GM18951 (cell line): ENCODE measurements around the gene TJP3.

ENCODE experiments used
- POLR2A ChIP-seq: IDR thresholded peaks from 4 replicates; pipeline ENCODE4 v1.6.1; 2011; ENCODE audit warnings: mild to moderate bottlenecking; ENCODE audit not compliant: insufficient read length, insufficient read depth; ENCODE audit errors: extremely low read depth
- in situ Hi-C: fragments of 300-500 bp; cut with MboI; formaldehyde crosslinking; loops from one replicate; pipeline ENCODE4 v1.12.0; 2022; ENCODE audit warnings: low sequenced_read_pairs, mixed read lengths, inconsistent platforms; ENCODE audit not compliant: unreplicated experiment

TJP3 gene

DNA sequence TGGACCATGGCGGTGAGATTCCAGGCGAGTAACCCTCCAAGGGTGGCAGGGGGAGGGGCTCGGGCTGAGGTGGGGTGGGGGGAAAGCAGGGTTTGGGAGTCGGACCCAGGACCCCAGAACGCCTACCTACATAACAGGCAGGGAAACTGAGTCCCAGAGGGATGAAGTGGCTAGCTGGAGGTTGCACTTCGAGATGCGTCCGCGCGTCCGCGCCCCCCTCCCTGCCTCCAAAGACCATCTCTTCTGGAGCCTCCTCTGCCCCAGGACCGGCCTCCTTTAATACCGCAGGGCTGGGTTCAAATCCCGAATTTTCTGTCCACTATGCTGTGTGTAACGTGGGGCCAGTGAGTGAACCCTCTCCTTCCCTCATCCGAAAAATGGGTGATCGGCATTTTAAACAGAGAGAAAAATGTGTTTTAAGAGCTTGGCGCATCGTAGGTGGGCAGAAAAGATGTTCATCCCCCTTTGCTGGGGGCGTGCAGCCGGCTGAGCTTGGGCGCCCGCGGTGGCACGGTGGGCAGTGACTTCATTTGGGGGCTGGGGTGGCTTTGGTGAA lies 13.8 kb downstream of the TJP3 start:
- TF ChIP-seq POLR2A: no peak
- in situ Hi-C loops: no loop called here

DNA sequence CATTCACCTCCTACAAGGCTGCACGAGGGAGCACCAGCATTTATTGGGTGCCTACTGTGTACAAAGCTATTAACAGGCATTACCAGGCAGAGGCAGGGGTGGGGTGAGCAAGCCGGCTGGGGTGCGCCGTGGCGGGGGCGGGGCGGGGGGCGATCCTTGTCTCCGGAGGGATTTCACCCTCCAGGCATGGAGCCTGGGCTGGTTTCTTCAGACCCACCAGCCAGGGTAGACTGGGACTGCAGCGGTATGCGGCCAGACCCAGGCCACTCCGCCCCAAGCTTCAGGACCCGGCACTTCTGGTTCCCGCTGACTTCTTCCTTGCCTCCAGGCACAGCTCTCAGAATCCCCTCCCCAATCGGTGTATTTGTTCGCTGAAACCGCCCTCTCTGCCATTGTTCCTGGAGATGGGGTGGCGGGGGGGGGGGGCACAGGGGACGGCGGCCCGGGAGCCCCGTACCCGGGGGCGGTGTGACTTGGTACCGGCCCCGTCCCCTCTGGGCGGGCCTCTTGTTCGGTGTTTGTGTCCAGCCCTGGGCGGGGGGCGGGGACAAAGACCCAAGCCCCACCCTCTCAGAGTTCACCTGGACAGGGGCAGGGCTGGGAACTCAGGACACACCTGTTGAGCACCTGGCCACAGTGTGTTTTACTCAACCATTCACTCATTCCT lies 14.4 kb downstream of the TJP3 start:
- in situ Hi-C loops: no loop called here
- TF ChIP-seq POLR2A: no peak

DNA sequence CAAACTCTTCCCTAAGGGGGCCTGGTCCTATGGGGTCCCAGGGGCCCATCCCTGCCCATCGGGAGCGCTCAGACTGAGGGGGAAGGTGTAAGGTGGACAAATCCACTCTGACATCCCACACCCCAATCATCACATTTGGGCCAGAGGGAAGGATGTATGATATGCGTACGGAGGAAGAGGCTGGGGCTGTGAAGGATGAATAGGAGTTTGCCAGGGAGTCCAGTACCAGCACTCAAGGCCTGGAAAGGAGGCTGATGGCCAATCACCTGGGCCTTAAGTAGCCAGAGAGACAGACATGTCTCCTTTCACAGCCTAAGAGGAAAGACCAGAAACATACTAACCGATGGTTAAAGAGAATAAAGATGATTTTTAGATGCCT lies 14.9 kb downstream of the TJP3 start:
- in situ Hi-C loops: no loop called here
- TF ChIP-seq POLR2A: no peak

DNA sequence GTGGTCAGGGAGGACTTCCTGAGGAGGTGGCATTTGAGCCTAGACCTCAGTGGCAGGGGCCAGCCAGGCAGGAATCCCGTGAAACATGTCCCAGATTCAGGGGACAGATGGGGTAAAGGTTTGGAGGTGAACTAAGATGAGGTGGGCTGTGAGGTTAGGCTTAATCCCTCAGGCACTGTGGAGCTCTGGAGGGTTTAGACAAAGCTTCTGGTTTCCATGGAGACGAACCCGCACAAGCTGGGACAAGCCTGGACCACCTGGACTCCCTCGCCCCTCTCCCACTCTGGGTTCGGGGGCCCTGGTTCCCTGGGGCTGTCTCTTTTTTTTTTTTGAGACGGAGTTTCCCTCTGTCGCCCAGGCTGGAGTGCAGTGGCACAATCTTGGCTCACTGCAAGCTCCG lies 15.7 kb downstream of the TJP3 start:
- no peak for TF ChIP-seq POLR2A
- in situ Hi-C loops: no loop called here

DNA sequence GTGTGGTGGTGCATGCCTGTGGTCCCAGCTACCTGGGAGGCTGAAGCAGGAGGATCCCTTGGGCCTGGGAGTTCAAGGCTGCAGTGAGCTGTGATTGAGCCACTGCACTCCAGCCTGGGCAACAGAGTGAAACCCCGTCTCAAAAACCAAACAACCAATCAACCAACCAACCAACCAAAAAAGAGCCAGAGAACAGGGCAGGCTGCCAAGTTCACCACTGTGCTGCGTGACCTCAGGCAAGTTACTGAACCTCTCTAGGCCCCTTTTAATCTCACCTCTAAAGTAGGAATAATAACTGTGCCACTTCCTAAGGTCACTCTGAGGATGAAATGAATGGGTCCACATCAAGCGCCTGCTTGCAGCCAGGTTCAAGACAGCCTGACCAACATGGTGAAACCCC lies 16.9 kb downstream of the TJP3 start:
- in situ Hi-C loops: no loop called here
- no peak for TF ChIP-seq POLR2A

DNA sequence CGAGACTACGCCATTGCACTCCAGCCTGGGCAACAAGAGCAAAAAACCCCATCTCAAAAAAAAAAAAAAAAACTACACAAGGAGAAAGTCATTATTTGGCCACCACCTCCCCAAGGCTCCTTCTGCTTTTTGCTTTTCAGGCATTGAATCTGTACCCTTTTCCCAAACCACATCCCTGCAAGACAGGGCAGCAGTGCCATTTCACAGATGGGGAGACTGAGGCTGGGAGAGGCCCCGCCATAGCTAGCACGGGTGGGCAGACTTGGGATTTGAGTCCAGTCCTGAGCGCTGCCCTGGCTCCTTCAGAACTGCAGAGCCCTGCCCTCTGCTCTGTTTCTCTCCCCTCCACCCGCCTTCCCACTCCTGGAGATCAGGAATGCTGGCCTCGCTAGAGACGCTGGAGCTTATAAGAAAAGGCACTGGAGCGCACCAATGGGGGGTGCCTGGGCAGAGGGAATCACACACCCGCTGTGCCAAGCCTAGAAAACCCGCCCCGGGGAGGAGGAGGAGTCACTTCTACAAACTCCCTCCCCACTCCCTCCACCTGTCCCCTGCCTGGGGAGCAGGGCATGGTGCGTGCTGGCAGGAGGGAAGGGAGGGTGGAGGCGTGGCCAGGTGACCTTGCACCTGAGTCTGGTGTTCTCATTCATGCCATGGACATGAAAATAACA lies 17.6 kb downstream of the TJP3 start:
- in situ Hi-C loops: no loop called here
- no peak for TF ChIP-seq POLR2A

DNA sequence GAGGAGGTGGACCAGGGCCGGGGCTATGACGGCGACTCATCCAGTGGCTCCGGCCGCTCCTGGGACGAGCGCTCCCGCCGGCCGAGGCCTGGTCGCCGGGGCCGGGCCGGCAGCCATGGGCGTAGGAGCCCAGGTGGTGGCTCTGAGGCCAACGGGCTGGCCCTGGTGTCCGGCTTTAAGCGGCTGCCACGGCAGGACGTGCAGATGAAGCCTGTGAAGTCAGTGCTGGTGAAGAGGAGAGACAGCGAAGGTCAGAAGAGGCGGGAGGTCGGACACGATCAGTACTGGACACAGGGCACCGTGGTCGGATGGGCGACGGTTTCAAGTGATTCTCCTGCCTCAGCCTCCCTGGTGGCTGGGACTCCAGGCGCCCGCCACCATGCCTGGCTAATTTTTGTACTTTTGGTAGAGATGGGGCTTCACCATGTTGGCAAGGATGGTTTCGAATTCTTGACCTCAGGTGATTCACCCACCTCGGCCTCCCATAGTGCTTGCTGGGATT lies 22.3 kb downstream of the TJP3 start:
- TF ChIP-seq POLR2A: no peak
- in situ Hi-C loops: no loop called here

DNA sequence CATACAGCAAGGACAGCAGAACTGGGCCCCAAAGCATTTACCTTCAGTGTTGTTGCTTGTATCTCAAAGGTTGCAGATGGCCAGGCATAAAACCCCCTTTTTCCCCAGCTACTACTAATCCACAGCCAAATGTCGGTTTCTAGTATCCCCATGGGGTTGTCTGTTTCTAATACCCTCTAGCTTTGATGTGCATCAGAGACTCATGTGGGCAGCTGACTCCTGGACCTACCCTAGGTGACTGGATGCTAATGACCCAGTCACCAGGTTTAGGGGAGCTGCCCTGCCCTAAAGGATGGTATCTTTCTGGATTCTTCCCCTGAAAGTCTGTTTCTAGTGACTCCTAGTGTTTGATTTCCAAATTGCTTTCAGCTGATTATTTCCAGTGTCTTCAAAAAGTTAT lies 23.9 kb downstream of the TJP3 start:
- in situ Hi-C loops: no loop called here
- TF ChIP-seq POLR2A: no peak

DNA sequence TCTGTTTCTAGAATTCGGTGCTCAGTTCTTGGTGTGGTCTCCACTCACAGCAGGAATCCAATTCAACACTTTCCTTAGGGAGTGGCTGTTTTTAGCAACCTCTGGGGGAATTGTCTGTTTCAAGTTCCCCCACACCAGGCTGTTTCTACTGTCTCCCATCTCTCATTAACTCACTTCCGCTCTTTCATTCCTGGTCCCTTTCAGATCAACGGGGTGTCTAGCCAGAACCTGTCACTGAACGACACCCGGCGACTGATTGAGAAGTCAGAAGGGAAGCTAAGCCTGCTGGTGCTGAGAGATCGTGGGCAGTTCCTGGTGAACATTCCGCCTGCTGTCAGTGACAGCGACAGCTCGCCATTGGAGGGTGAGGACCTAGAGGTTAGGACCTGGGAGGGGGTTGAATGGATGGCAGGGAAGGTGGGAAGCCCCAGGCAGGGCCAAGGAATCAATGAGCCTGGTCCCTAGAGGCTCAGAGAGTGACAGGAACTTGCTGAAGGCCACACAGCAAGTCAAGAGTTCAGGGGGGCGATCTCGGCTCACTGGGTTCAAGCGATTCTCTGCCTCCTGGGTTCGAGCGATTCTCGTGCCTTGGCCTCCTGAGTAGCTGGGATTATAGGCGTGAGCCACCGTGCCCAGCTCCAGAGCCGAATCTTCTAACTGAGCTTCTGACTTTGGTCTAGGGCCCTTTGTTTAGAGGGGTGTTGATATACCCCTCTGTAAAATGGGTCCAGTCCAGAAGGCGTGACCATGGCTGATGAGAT lies 25.5 kb downstream of the TJP3 start:
- in situ Hi-C loops: no loop called here
- TF ChIP-seq POLR2A: no peak

DNA sequence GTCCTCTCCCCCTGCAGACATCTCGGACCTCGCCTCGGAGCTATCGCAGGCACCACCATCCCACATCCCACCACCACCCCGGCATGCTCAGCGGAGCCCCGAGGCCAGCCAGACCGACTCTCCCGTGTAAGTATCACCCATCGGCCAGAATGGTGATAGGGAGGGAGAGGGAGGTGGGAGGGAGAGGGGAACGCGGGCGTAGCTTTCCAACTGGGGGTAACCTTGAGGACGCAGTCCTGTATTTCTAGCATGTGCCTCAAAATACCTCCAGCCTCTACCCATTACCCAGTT lies 26.1 kb downstream of the TJP3 start:
- no peak for TF ChIP-seq POLR2A
- in situ Hi-C loops: no loop called here

DNA sequence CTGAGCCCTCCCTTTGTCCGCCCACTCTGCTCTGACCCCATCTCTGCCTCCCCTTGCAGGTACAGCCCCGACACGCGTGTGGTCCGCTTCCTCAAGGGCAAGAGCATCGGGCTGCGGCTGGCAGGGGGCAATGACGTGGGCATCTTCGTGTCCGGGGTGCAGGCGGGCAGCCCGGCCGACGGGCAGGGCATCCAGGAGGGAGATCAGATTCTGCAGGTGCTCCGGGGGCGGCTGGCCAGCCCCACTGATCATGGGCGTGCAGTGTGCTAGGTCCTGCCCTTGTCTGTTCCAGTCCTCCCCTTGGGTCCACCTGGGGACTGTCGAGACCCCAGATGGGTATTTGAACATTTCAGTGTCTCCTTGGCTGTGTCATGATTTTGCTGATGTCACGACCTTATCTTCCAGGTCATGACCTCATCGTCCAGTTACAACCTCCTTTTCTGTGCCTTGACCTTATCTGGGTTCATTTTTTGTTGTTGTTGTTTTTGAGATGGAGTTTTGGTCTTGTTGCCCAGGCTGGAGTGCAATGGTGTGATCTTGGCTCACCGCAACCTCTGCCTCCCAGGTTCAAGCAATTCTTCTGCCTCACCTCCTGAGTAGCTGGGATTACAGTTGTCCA lies 28.0 kb downstream of the TJP3 start:
- in situ Hi-C loops: no loop called here

DNA sequence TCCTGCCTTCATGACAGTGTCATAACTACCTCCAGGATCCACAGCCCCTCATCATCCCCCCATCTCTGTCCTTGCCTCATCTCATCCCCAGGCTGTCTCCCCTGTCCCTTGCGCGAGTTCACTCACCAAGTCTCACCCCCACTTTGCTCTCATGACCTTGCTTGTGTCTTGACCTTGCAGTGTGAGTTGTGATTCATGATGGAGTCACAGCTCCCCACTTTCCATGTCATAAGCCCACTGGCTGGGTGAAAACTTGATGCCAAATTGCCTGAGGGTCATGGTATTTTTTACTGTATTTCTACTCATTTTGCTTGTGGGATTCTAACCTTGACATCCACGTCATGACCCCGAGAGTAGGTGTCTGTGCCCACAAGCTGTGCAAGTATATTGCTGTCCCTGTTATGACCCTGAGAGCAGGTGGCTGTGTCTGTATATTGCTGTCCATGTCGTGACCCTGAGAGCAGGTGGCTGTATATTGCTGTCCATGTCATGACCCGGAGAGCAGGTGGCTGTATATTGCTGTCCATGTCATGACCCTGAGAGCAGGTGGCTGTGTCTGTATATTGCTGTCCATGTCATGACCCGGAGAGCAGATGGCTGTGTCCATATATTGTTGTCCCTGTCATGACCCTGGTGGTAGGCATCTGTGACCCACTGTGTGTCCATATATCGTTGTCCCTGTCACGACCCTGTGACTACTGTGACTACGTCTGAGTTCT lies 29.5 kb downstream of the TJP3 start:
- TF ChIP-seq POLR2A: no peak
- in situ Hi-C loops: no loop called here

More for the DNA sequence above, 28.0 kb downstream of the TJP3 start:
- no peak for TF ChIP-seq POLR2A
